TTC549 (cell line): ENCODE results near the gene ECM1.

ENCODE experiments used
- FAIRE-seq: peaks from 2 replicates; lab custom pipeline; 2012; peaks lifted over from hg19 to GRCh38; lab: Jason Lieb, UNC

Gene ECM1

GRCh38 chr1:150545486-150546032, 37.6 kb downstream of the ECM1 start:
- no peak for FAIRE-seq

GRCh38 chr1:150546294-150546937, 38.5 kb downstream of the ECM1 start:
- FAIRE-seq, result no peak

- no peak for FAIRE-seq
Measured at GRCh38 chr1:150548324-150548631, 40.4 kb downstream of the ECM1 start.

GRCh38 chr1:150548632-150549495, 41.0 kb downstream of the ECM1 start, which contains the start of gene ADAMTSL4:
Gene ADAMTSL4 (plus strand): TSS chr1:150549408. CDS start chr1:150552289, 2,881 bp downstream.
- FAIRE-seq, result no peak

GRCh38 chr1:150549496-150550221, 41.8 kb downstream of the ECM1 start:
- no peak for FAIRE-seq

- no peak for FAIRE-seq
Measured at GRCh38 chr1:150550222-150551050, 42.5 kb downstream of the ECM1 start.

GRCh38 chr1:150551051-150551783, 43.3 kb downstream of the ECM1 start:
- no peak for FAIRE-seq

- no peak for FAIRE-seq
Measured at GRCh38 chr1:150551784-150552127, 43.8 kb downstream of the ECM1 start.

GRCh38 chr1:150552128-150552910, 44.4 kb downstream of the ECM1 start:
- no peak for FAIRE-seq

GRCh38 chr1:150552911-150553289, 45.0 kb downstream of the ECM1 start:
- no peak for FAIRE-seq

- no peak for FAIRE-seq
Measured at GRCh38 chr1:150553392-150554085, 45.6 kb downstream of the ECM1 start.

GRCh38 chr1:150554086-150554452, 46.2 kb downstream of the ECM1 start:
- no peak for FAIRE-seq

GRCh38 chr1:150555198-150555970, 47.5 kb downstream of the ECM1 start:
- no peak for FAIRE-seq

- no peak for FAIRE-seq
Measured at GRCh38 chr1:150555971-150556865, 48.3 kb downstream of the ECM1 start.

GRCh38 chr1:150557065-150557600, 49.2 kb downstream of the ECM1 start:
- FAIRE-seq, result no peak

GRCh38 chr1:150557813-150558212, 49.9 kb downstream of the ECM1 start:
- no peak for FAIRE-seq

GRCh38 chr1:150558303-150558704, 50.4 kb downstream of the ECM1 start:
- no peak for FAIRE-seq
